GM18858 (cell line): Measurements from ENCODE around the gene TTLL6.
"Not testable (repeated sequence)": the region's sequence is repeated elsewhere in the genome, so short reads cannot be mapped to it uniquely, and the experiment has no call there.

Experiments
- ATAC-seq: cut with Tn5 transposase; IDR thresholded peaks from one replicate; pipeline ENCODE4 v1.9.1; 2021; ENCODE audit not compliant: unreplicated experiment

TTLL6 gene

DNA sequence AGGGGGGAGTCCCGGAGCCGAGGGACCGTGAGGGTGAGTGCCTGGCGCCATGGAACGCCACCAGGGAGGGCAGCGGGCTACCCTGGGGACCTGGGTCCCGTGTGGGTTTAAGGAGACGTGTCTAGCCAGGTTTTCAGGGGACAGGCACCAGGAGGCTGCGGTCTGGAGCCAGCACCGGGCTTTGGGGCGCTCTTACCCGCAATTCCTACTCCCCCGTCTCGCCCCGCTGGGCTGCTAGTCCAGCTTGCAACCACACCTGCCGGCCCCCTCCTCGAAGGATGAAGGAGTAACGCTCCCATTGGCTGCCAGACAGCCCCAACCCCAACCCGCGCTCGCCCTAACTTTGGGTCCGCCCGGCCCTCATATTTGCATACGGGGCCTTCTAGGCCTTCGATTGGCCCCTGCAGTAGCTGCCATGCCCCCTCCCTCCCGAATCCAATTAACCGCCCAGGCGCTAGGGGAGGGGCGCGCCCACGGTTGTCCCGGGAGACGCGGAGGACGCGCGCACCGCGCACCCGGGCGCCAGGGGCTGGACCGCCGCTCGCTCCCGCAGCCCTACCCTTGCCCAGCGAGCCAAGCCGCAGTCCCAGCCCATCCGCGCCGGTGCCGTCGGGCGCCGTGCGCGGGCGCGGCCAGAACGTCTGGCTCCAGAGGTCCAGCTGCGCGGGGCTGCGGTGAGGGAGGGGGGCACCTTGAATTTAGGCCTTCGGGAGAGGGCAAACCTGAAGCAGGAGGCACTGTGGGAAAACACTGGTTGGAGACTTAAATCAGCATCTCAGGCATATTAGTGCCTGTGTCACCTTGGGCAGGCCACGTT, at the start of gene TTLL6:
TSS of gene TTLL6 (minus strand) at position 456 of the 817 bp plus-strand sequence. CDS start at position 299, 157 bp downstream.
- no peak for ATAC-seq

DNA sequence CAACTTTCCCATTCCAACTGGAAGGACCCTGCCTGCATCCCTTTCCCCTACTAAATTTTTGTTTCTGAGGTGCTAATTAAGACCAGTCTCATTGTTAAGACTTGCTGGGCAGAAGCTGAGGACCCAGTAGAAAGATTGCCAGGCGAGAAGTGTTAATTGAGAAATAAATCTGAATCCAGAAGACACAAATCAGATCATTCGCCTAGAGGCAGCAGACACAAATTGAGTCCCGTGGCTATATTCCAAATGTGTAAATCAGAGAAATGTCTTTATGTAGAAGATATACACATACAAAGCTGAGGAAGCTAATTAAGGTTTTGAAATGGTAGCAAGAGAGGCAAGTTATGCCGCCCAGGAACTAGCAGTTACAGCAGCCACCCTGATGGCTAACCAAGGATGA, 43.4 kb upstream of the TTLL6 start:
- no peak for ATAC-seq

DNA sequence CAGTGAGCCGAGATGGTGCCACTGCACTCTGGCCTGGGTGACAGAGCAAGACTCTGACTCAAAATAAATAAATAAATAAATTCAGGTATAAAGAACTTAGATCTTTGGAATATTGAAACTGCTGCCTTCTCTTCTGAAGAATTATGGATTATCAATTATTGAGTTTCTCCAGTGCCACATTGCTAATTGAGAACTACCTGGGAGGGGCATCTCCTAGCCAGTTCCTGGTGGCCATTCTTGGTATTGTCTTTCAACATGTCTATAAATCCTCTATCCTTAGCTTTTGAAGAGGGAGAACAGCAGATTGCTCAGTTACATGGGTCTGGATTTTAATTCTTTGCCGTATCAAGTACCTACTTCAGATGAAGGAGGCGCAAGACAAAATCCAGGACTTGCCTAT, 43.0 kb upstream of the TTLL6 start:
- no peak for ATAC-seq

DNA sequence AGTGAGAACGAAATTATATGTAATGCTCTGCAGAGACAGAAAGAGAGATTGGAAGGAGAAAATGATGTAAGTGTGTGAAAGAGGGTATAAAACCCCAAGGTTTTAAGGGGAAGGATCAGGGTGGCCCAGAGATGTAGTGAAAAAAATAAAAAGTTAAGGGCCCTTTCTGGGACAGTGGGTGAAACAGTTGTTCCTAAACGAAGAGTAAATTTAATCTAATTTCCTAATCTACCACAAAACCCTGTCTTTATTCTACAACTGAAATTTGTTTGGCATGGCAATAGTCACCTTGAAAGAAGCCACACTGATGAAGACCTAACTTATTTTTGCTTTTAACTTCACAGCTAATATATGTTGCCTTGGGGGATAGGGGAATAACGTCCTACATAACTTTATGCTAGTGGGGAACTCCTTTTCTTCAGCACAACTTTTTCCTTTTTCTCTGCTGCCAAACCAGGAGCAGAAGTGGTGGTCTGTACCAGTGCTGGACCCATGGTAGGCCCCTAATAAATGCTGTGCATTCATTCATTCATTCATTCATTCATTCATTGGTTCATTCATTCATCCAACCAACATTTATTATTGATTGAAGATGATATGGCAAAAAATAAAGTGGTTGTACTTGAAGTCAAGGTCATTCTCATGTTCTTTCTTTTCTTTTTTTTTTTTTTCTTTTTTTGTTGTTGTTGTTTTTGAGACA, 39.2 kb upstream of the TTLL6 start:
- ATAC-seq = no peak

DNA sequence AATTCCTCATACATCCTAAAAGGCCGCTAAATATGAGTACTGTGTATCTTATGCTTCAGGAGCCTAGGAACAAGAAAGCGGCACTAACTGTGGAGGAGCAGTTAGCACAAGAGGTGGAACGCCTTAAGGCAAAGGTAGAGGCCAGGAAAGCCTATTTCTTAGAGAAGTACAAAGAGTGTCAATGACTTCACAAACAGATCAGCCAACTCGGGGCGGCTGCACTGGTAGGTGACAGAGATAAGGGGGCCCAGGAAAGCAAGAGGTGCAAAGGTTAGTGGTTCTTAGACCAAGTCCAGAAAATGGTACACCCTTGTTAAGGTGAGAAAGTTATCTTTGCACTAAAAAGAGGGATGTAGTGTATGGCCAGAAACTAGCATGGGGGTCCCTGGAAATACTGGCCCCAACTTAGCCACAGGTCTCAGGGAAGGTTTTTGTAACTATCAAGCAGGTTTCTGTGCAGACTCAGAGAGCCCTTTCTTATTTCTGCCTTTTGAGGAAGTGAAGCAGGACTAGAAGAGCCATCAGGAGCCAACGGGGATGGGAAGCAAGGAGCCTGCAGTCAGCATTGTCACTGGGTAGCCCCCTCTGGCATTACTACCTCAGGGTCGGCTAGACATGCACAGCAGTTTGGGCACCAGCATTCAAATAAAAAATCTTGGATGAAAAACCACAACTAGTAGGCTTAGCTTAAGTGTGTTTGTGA, 37.9 kb upstream of the TTLL6 start:
- ATAC-seq = no peak

DNA sequence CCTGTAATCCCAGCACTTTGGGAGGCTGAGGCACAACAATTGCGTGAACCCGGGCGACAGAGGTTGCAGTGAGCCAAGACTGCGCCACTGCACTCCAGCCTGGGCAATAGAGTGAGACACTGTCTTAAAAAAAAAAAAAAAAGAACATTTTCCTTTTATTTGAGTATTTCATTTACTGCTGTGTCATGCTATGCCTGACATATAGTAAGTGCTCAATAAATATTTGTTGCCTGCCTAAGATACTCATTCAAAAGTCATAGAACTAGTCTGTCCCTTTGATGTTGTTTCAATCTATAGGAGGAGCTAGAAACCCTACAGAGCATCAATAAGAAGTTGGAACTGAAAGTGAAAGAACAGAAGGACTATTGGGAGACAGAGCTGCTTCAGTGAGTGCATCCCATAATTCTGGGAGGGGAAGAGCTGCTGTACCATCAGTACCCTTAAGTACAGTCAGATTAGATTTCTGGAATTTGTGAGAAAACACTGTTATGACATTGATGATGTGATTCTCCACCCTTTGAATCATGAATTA, 33.8 kb upstream of the TTLL6 start:
- no peak for ATAC-seq

DNA sequence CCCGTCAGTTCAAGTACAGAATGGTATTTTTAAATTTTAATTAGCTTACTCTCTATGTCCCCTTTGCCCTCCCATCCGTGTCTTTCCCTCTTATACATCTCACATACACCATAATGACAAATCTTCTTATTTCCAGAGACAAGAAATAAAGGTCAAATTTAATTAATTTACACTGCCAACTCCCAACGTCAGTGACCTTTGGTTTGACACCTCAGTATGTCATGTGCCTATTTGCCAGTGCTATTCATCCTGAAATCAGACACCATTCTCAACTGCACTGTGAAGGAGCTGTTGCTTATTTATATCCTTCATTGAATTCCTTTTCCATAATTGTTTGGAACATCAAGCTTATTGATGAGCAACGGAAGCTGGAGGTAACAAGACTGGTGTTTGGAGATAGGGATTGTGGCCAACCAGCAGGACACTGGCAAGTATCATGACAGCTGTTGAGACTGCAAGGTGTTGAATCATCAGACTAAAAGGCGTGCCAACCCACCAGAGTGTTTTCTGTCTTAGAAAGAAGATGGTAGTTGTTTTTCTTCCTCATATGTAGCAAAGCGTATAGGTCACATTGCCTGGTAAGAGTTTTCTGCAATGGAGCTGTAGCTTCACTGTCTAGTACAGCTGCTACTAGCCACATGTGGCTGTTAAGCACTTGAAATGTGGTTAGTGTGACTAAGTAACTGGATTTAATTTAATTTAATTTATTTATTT, 26.3 kb upstream of the TTLL6 start:
- ATAC-seq = no peak

DNA sequence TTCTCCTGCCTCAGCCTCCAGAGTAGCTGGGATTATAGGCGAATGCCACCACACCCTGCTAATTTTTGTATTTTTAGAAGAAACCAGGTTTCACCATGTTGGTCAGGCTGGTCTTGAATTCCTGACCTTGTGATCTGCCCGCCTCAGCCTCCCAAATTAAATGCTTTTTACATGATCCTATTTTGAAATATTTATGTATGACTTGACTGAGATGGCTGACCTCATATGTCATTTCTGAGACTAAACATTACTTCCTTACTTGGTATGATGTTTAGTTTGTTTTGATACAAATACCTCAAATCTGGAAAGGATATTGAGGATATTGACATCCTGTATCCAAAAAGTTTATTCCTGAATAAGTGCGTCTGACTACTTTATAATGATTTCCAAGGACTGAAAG, 25.7 kb upstream of the TTLL6 start:
- no peak for ATAC-seq

DNA sequence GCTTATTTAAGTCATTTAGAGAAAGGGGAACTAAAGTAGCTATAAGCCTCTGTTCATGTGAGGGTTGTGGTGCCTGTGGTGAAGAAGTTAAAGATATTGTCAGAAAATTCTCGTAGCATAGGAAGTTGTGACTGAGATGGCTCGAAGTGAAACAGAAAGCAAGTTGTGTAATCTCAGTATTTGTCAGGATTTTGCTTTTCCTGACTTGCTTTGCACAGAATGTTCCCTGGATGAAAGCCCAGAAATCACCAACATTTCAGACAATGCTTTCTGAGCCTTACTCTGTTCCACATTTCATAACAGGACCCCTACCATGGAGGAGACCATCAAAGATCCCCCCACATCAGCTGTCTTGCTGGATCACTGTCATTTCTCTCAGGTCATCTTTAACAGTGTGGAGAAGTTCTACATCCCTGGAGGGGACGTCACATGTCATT, 24.4 kb upstream of the TTLL6 start:
- peak; percentile 88 for ATAC-seq

DNA sequence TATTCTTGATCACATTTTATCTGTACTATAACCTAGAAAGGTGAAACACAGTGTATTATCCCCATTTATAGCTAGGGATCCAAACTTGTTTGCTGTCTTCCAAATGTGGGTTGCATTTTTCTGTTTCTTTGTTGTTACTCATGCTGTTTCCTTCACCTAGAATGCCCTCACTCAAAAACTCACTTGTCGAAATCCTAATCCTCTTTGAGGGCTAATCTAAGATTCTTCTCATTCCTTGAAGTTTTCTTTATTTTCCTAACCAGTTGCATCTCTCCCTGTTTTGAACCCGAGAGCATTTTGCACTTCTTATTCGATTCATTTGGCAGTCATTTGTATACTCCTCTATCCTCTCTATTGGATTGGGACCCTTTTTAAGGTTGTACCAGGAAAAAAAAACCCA, 23.4 kb upstream of the TTLL6 start:
- no peak for ATAC-seq

DNA sequence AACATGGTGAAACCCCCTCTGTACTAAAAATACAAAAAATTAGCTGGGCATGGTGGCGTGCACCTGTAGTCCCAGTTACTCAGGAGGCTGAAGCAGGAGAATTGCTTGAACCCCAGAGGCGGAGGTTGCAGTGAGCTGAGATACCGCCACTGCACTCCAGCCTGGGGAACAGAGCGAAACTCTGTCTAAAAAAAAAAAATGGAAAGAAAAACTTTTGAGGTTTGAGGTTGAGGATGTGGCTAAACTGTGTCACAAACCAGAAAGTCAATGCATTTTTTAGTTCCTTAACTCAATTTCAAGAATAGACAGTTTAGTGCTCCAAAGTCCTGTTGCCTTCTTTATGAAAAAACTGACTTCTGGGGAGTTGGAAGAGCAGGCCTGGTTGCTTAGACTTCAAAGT, 20.4 kb upstream of the TTLL6 start:
- not testable (repeated sequence) for ATAC-seq

DNA sequence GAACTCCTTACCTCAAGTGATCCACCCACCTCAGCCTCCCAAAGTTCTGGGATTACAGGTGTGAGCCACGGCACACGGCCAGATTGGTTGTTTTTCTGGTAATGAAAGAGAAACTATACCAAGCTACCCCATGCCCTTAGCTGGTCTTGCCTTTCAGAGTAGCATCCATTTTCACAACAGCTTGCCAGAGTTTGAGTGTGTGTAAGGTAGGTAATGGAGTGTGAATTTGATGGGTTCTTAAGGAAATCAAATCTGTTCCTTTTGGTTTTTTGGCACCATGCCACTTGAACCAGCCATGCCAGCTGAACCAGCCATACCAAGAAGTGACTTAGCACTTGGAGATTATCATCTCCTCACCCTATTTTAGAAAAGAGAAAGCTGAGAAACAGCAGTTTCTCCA, 18.9 kb upstream of the TTLL6 start:
- no peak for ATAC-seq

DNA sequence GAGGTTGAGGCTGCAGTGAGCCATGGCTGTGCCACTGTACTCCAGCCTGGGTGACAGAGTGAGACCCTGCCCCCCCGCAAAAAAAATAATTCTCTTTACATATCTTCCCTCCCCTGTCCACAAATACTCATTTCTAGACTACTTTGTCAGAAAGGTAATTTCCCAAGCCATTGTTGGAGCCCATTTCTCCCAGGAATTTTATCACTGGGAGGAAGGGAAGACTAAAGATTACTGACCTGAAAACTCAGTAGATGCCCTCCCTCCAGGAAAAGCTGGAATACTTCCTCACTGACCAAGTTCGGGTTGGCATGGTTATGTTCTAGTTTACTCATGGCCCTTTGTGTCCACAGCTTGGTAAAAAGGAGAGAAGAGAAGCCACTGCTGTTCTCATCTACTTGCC, 17.9 kb upstream of the TTLL6 start:
- no peak for ATAC-seq

DNA sequence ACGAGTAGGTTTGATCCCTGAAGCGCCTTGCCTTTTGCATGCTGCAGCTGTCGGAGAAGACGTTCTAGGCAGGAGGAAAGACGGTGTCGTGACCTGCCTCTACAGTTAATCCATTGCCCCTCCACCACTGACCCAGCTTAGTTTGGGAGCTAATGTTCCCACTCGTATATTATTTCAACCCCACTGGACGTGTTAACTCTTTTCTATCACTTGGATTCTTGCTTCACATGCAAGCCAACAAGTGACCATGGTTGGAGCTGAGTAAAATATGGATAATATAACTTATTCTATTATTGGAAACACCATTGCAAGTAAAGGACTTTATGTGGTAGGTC, 14.5 kb upstream of the TTLL6 start:
- no peak for ATAC-seq

DNA sequence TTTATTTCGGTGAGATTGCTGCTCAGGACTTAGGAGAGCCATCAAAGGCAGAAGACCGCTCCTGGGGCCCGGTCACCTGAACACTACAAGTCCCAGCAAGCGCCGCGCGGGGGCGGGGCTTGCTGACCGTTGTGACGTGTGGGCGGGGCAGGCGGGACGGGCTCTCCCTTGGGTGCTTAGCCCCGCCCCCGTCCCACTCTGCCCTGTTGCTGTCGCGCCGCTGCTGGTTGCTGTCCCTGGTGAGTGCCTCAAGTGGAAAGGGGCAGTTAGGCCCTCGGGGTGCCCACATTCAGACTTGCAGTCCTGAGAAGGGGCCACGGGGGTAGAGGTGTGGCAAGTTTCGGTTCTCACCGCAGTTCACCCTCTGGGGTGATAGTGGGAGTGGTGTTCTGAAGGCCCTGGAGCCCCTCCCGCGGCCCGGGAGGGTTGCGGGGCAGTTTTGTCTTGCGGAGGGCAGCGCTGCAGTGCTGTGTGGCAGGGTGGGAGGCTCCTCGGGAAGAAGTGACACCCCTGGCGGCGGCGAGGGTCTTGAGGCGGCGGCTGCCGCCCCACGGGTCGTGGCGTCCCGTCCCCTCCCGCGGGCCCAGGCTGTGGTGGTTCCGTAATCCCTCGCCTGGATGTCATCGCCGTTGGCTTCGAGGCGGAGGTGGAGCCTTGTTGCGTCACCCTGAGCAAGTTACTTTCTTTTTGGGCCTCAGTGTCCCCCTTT, 14.0 kb upstream of the TTLL6 start, which contains the start of gene CALCOCO2:
TSS of gene CALCOCO2 (plus strand) at position 196 of the 709 bp plus-strand sequence. CDS start 10,673 bp downstream, outside the sequence.
- peak; percentile 60 for ATAC-seq

DNA sequence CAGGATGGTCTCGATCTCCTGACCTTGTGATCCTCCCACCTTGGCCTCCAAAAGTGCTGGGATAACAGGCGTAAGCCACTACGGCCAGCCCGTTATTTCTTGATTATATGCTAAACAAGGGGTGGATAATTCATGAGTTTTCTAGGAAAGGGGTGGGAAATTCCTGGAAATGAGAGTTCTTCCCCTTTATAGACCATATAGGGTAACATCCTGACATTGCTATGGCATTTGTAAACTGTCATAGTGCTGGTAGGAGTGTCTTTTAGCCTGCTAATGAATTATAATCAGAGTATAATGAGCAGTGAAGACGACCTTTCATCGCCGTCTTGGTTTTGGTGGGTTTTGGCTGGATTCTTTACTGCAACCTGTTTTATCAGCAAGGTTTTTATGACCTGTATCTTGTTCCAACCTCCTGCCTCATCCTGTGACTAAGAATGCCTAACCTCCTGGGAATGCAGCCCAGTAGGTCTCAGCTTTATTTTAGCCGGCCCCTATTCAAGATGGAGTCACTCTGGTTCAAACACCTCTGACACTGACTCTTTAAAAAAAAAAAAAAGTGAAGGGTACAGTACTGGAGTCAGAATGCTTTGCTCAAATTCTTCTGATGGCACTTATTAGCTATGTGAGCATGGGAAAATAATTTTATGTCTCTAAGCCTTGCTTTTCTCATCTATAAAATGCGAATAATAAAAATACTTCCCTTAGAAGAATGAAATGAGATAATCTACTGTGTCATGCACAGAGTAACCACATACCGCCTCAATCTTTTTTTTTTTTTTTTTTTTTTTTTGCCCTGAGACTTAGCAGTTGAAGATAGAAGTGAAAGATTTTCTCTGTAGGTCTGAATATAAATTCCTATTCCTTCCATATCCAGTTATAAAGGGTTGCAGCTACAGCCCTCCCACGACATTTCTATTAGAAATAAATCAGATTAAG, 8.7 kb upstream of the TTLL6 start:
- no peak for ATAC-seq

DNA sequence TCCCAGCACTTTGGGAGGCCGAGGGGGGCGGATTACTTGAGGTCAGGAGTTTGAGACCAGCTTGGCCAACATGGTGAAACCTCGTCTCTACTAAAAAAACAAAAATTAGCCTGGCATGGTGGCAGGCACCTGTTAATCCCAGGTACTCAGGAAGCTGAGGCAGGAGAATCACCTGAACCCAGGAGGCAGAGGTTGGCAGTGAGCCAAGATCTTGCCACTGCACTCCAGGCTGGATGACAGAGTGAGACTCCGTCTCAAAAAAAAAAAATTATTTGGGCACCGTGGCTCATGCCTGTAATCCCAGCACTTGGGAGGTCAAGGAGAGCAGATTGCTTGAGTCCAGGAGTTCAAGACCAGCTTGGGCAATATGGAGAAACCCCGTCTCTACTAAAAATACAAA, 3.9 kb upstream of the TTLL6 start:
- not testable (repeated sequence) for ATAC-seq

DNA sequence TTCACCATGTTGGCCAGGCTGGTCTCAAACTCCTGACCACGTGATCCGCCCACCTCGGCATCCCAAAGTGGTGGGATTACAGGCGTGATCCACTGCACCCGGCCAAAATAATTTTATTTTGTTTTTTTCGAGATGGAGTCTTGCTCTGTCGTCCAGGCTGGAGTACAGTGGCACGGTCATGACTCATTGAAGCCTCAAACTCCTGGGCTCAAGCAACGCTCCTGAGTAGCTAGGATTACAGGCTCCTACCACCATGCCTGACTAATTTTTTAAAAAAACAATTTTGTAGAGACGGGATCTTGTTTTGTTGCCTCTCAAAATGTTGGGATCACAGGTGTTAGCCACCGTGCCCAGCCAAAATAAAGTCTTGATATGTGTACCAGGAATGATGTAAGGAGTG, 2.4 kb upstream of the TTLL6 start:
- no peak for ATAC-seq

DNA sequence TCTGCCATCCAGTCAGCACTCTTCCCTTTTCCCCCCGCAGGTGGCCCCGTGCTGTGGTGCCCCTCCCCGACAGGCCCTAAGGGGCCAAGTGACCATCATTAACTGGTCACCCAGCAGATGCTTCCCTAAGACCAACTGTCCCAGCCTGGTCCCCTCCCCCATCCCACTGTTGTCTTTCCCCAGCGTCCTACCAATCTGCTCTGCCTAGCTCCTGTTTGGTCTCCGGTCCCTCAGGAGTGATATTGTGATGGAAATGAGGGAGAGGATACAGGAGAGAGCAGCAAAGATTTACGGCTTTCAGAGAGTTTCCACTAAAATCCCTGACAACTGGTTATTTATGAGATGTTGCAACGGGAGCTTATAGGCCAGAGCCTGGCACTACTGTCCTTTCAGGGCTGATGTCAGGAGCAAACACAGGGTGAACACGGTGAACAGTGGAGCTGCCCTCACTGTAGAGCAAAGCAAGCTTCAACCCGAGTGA, 1.4 kb upstream of the TTLL6 start:
- no peak for ATAC-seq
